Loucy (cell line): Measurements from ENCODE around the gene CCL25.

ENCODE experiments used
- H2AFZ ChIP-seq: fragments of 200-600 bp; sonication (generic); 2 replicates; pipeline ENCODE4 v1.6.0; 2016; ENCODE audit warnings: antibody characterized with exemption, mild to moderate bottlenecking, low read length, moderate library complexity
- H3F3A ChIP-seq: fragments of 200-600 bp; 2 replicates; pipeline ENCODE4 v1.6.0; 2016; ENCODE audit warnings: antibody characterized with exemption, low read depth, mild to moderate bottlenecking
- H3K27me3 ChIP-seq: fragments of 200-600 bp; sonication (generic); 2 replicates; pipeline ENCODE4 v1.6.1; 2014; ENCODE audit warnings: low read length, mild to moderate bottlenecking; ENCODE audit not compliant: insufficient read depth, poor library complexity, severe bottlenecking
- H3K36me3 ChIP-seq: fragments of 200-600 bp; sonication (generic); 2 replicates; pipeline ENCODE4 v1.6.1; 2016; ENCODE audit warnings: low read length; ENCODE audit not compliant: insufficient read depth
- H3K4me1 ChIP-seq: fragments of 200-600 bp; sonication (generic); 2 replicates; pipeline ENCODE4 v1.5.1; 2014; ENCODE audit warnings: low read length, mild to moderate bottlenecking; ENCODE audit not compliant: insufficient read depth, poor library complexity, severe bottlenecking
- H3K4me2 ChIP-seq: fragments of 200-600 bp; sonication (generic); 2 replicates; pipeline ENCODE4 v1.6.0; 2014; ENCODE audit warnings: antibody characterized with exemption, low read length, low read depth, mild to moderate bottlenecking; ENCODE audit not compliant: poor library complexity, severe bottlenecking
- H3K4me3 ChIP-seq: fragments of 200-600 bp; sonication (generic); 2 replicates; pipeline ENCODE4 v1.5.1; 2014; ENCODE audit warnings: low read length, mild to moderate bottlenecking, mixed read lengths; ENCODE audit not compliant: poor library complexity, severe bottlenecking
- H3K79me2 ChIP-seq: fragments of 200-600 bp; sonication (generic); 2 replicates; pipeline ENCODE4 v1.6.1; 2014; ENCODE audit warnings: low read length; ENCODE audit not compliant: insufficient read depth
- H3K9ac ChIP-seq: fragments of 200-600 bp; sonication (generic); 2 replicates; pipeline ENCODE4 v1.6.0; 2014; ENCODE audit warnings: mild to moderate bottlenecking, low read depth, low read length, moderate library complexity; ENCODE audit not compliant: poor library complexity, severe bottlenecking
- H3K9me2 ChIP-seq: fragments of 200-600 bp; sonication (generic); replicated peaks from 2 replicates; pipeline ENCODE4 v1.6.1; 2016; ENCODE audit warnings: low read depth, low read length, mixed read lengths
- H3K9me3 ChIP-seq: fragments of 200-600 bp; sonication (generic); 2 replicates; pipeline ENCODE4 v1.6.1; 2014; ENCODE audit warnings: mild to moderate bottlenecking, antibody characterized with exemption, low read length, low read depth; ENCODE audit not compliant: insufficient read depth
- H4K20me1 ChIP-seq: fragments of 200-600 bp; sonication (generic); 2 replicates; pipeline ENCODE4 v1.6.0; 2014; ENCODE audit warnings: antibody characterized with exemption, low read length, mild to moderate bottlenecking; ENCODE audit not compliant: insufficient read depth, poor library complexity, severe bottlenecking
- EZH2phosphoT487 ChIP-seq: fragments of 200-600 bp; IDR thresholded peaks from 2 replicates; pipeline ENCODE4 v1.6.1; 2018; ENCODE audit warnings: antibody characterized with exemption, mild to moderate bottlenecking, moderate library complexity, borderline replicate concordance
- TF ChIP-seq, protein P1 (sequence below): fragments of 200-600 bp; sonication (generic); conservative IDR thresholded peaks from 2 replicates; pipeline ENCODE4 v1.5.1; 2014; ENCODE audit warnings: mild to moderate bottlenecking, antibody characterized with exemption, low read length

Gene CCL25

GRCh38 chr19:8057545-8058270 is 5.1 kb downstream of the CCL25 start:
- Histone ChIP-seq H3K4me2 (no peak overlapping the region), H3K36me3 (no peaks in the 10 kb centered on the region), H2AFZ (no peak overlapping the region), H3K9ac (no peak overlapping the region), H3K79me2 (no peaks in the 10 kb centered on the region), H3K4me3 (no peak overlapping the region), H3K27me3 (no peaks in the 10 kb centered on the region), H3K9me2 (no peaks in the 10 kb centered on the region), H3F3A (no peaks in the 10 kb centered on the region), H3K4me1 (no peaks in the 10 kb centered on the region), H3K9me3 (no peaks in the 10 kb centered on the region), H4K20me1 (no peaks in the 10 kb centered on the region)
- TF ChIP-seq, protein P1, sequence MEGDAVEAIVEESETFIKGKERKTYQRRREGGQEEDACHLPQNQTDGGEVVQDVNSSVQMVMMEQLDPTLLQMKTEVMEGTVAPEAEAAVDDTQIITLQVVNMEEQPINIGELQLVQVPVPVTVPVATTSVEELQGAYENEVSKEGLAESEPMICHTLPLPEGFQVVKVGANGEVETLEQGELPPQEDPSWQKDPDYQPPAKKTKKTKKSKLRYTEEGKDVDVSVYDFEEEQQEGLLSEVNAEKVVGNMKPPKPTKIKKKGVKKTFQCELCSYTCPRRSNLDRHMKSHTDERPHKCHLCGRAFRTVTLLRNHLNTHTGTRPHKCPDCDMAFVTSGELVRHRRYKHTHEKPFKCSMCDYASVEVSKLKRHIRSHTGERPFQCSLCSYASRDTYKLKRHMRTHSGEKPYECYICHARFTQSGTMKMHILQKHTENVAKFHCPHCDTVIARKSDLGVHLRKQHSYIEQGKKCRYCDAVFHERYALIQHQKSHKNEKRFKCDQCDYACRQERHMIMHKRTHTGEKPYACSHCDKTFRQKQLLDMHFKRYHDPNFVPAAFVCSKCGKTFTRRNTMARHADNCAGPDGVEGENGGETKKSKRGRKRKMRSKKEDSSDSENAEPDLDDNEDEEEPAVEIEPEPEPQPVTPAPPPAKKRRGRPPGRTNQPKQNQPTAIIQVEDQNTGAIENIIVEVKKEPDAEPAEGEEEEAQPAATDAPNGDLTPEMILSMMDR: no peak

DNA sequence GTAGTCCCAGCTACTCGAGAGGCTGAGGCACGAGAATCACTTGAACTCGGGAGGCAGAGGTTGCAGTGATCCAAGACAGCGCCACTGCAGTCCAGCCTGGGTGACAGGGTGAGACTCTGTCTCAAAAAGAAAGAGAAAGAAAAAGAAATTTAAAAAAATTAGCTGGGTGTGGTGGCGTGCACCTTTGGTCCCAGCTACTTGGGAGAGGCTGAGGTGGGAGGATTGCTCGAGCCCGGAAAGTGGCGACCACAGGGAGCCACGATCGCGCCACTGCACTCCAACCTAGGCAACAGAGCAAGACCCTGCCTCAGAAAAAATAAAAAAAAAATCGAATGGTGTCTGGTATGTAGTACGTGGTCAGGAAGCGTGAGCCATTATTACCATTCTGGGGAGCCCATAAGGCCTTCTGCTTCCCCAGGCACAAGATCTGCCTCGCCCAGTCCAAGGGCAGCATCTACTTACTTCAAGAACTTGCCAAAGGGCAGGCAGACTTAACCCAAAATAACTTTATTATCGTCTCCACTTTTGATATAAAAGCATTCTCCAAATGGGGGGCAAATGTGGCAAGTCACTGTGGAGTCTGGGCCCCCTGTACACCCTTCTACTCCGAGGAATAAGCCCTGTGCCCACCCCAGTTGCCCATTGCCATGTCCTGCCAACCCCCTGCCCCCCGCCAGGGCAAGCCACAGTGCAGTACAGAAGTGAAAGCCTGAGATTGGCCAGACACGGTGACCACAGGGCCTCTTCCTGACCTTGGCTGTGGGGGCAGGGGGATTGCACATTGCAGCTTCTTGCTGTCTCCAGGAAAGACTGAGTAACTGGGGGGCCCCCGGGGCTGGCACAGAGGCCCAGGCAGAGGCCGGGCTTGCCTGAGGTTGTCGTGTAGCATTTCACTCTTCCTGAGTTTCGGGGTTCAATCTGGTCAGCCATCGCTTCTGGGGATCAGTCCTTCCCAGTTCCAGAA is 12.6 kb downstream of the CCL25 start:
- Histone ChIP-seq H3K36me3 (no peaks in the 10 kb centered on the region), H3K4me3 (no peak overlapping the region), H2AFZ (no peak overlapping the region), H3K9me2 (no peaks in the 10 kb centered on the region), H4K20me1 (no peaks in the 10 kb centered on the region), H3K4me1 (peaks cover 8% of the 10 kb centered on the region), H3K4me2 (peak overlapping the region; percentile 53), H3K79me2 (no peaks in the 10 kb centered on the region), H3K9me3 (peaks cover 8% of the 10 kb centered on the region; the same call in 1 of the 2 replicates), H3K27me3 (no peaks in the 10 kb centered on the region), H3K9ac (peak overlapping the region; percentile 27), H3F3A (no peaks in the 10 kb centered on the region)
- TF ChIP-seq EZH2phosphoT487: no peak
- TF ChIP-seq, protein P1: no peak

- Histone ChIP-seq H3F3A (no peaks in the 10 kb centered on the region), H2AFZ (no peak overlapping the region), H3K4me3 (no peak overlapping the region), H3K79me2 (no peaks in the 10 kb centered on the region), H3K36me3 (no peaks in the 10 kb centered on the region), H3K9me3 (peaks cover 10% of the 10 kb centered on the region; the same call in 1 of the 2 replicates), H3K4me1 (peaks cover 8% of the 10 kb centered on the region), H3K9ac (peak overlapping the region; percentile 27), H3K27me3 (no peaks in the 10 kb centered on the region), H3K9me2 (no peaks in the 10 kb centered on the region), H3K4me2 (peak overlapping the region; percentile 53), H4K20me1 (no peaks in the 10 kb centered on the region)
- TF ChIP-seq, protein P1: no peak
- TF ChIP-seq EZH2phosphoT487: no peak
Measured at GRCh38 chr19:8065875-8066261, 13.3 kb downstream of the CCL25 start.
